K562 (cell line): ENCODE measurements around the gene IGSF10. TPM values are rescaled to one million over a fixed set of nuclear protein-coding genes. Genes with fewer than 3 reads are reported as not detected.

ENCODE experiments used
- ATAC-seq: fragments of 200-7000 bp; cut with Tn5 transposase; 3 replicates; pipeline ENCODE4 v1.9.1; 2020; ENCODE audit warnings: moderate library complexity
- BruUV-seq: library from RNA; stranded (reverse); fragments of 400-500 nt; replicated peaks from 2 replicates; lab custom pipeline; 2021; lab: Mats Ljungman, UMichigan
- CTCF ChIA-PET: fragments of 300-600 bp; formaldehyde crosslinking; extraction: SDS; loops from one replicate; lab custom pipeline; 2021; ENCODE audit warnings: low intra/inter-chr PET ratio; lab: Yijun Ruan, JAX
- POLR2A ChIA-PET: fragments of 300-600, 350-650 bp; sonication (Branson Sonifier 250); formaldehyde crosslinking; extraction: SDS; loops from one replicate; lab custom pipeline; 2021; ENCODE audit warnings: antibody characterized with exemption, inconsistent platforms; lab: Yijun Ruan, JAX
- DNase-seq, 4 experiments: peaks; one replicate each; pipeline versions ENCODE4 v3.0.0 to v3.0.0-alpha.2; 2011 to 2018; ENCODE audit warnings: low spot score in 3 of 4, mixed read lengths in 3 of 4; ENCODE audit errors: extremely low read depth in 1 of 4
- FAIRE-seq: peaks from 2 replicates; lab custom pipeline; 2011; peaks lifted over from hg19 to GRCh38; lab: Jason Lieb, UNC
- H2AFZ ChIP-seq: 2 replicates; pipeline ENCODE4 v1.6.0; 2011; ENCODE audit warnings: low read depth, low read length, control low read depth, inconsistent platforms
- H3K27ac ChIP-seq: fragments of 200-600 bp; 3 replicates; pipeline ENCODE4 v1.8.0; 2011; ENCODE audit warnings: low read depth, mild to moderate bottlenecking, control low read depth, inconsistent platforms, low read length, moderate library complexity, mixed read lengths; ENCODE audit errors: extremely low read depth
- H3K27me3 ChIP-seq, 2 experiments: fragments of 300-600 bp in 1 of 2; 2 replicates in 1 of 2; 3 replicates in 1 of 2; pipeline versions ENCODE4 v1.6.0 to v1.8.0; 2011; ENCODE audit warnings: inconsistent platforms in 2 of 2, low read length in 2 of 2, mild to moderate bottlenecking in 1 of 2, mixed read lengths in 1 of 2, moderate library complexity in 1 of 2; ENCODE audit not compliant: control insufficient read depth in 2 of 2, insufficient read depth in 2 of 2
- H3K36me3 ChIP-seq: fragments of 300-600 bp; 3 replicates; pipeline ENCODE4 v1.8.0; 2011; ENCODE audit warnings: mild to moderate bottlenecking, low read length, inconsistent platforms; ENCODE audit not compliant: control insufficient read depth, insufficient read depth
- H3K4me1 ChIP-seq, 2 experiments: fragments of 200-600 bp in 1 of 2; replicated peaks in 1 of 2; 2 replicates in 1 of 2; 3 replicates in 1 of 2; pipeline versions ENCODE4 v1.5.1 to v1.8.0; 2011; ENCODE audit warnings: inconsistent platforms in 2 of 2, low read length in 2 of 2, mild to moderate bottlenecking in 1 of 2, mixed read lengths in 1 of 2, moderate library complexity in 1 of 2; ENCODE audit not compliant: control insufficient read depth in 2 of 2, insufficient read depth in 2 of 2
- H3K4me2 ChIP-seq: 2 replicates; pipeline ENCODE4 v1.6.1; 2011; ENCODE audit warnings: low read length, control low read depth, inconsistent platforms, mixed read lengths; ENCODE audit not compliant: insufficient read depth
- H3K4me3 ChIP-seq: fragments of 200-600 bp; sonication (generic), shearing (Covaris generic); 2 replicates; pipeline ENCODE4 v1.5.1; 2016; ENCODE audit warnings: control low read depth, inconsistent platforms
- H3K79me2 ChIP-seq: fragments of 200-600 bp; 3 replicates; pipeline ENCODE4 v1.8.0; 2011; ENCODE audit warnings: low read length, inconsistent platforms; ENCODE audit not compliant: control insufficient read depth, insufficient read depth
- H3K9ac ChIP-seq, 2 experiments: 2 replicates each; pipeline versions ENCODE4 v1.6.0 to v1.6.1; 2011; ENCODE audit warnings: low read depth in 2 of 2, low read length in 2 of 2, control low read depth in 1 of 2, inconsistent platforms in 1 of 2, mild to moderate bottlenecking in 1 of 2, mixed read lengths in 1 of 2; ENCODE audit not compliant: insufficient read depth in 1 of 2
- H3K9me1 ChIP-seq: one replicate; pipeline ENCODE4 v1.6.0; 2011; ENCODE audit warnings: inconsistent platforms, mild to moderate bottlenecking, low read length, moderate library complexity; ENCODE audit not compliant: control insufficient read depth, insufficient read depth
- H3K9me3 ChIP-seq: replicated peaks from 2 replicates; pipeline ENCODE4 v1.5.1; 2011; ENCODE audit warnings: low read depth, low read length, inconsistent platforms; ENCODE audit not compliant: control insufficient read depth, insufficient read depth
- H4K20me1 ChIP-seq: replicated peaks from 2 replicates; pipeline ENCODE4 v1.6.1; 2011; ENCODE audit warnings: low read length, inconsistent platforms, mixed read lengths; ENCODE audit not compliant: control insufficient read depth, insufficient read depth
- EGR1 ChIP-seq: fragments of 450-650 bp; conservative IDR thresholded peaks from 2 replicates; pipeline ENCODE4 v1.6.1; 2017; ENCODE audit warnings: mild to moderate bottlenecking
- NBN ChIP-seq: fragments of 450-650 bp; IDR thresholded peaks from 2 replicates; pipeline ENCODE4 v1.6.1; 2016; ENCODE audit warnings: low read depth, mild to moderate bottlenecking
- NCOA1 ChIP-seq: fragments of 450-650 bp; IDR thresholded peaks from 2 replicates; pipeline ENCODE4 v1.6.1; 2016; ENCODE audit warnings: low read depth
- RAD51 ChIP-seq: fragments of 450-650 bp; IDR thresholded peaks from 2 replicates; pipeline ENCODE4 v1.7.1; 2016; ENCODE audit warnings: low read depth, mild to moderate bottlenecking, borderline replicate concordance
- TFE3 ChIP-seq: fragments of 450-650 bp; formaldehyde crosslinking; IDR thresholded peaks from 2 replicates; pipeline ENCODE4 v1.4.0; 2020; ENCODE audit warnings: mild to moderate bottlenecking, mixed read lengths
- USF2 ChIP-seq: sonication (generic); formaldehyde crosslinking; IDR thresholded peaks from 2 replicates; pipeline ENCODE4 v1.5.0; 2020; ENCODE audit warnings: missing genetic modification reagents
- ZNF324 ChIP-seq: fragments of 250-450 bp; sonication (Bioruptor Pico); IDR thresholded peaks from 2 replicates; pipeline ENCODE4 v1.4.0; 2020; ENCODE audit warnings: mild to moderate bottlenecking
- ZNF668 ChIP-seq: fragments of 250-450 bp; sonication (Bioruptor Pico); IDR thresholded peaks from 2 replicates; pipeline ENCODE4 v1.8.0; 2022; ENCODE audit warnings: mild to moderate bottlenecking, inconsistent platforms
- WGBS: fragments of 100-300 bp; shearing (Covaris generic); methylation state at CpG from one replicate; pipeline ENCODE4 v1.1.6; 2016; ENCODE audit warnings: low coverage, mixed read lengths; ENCODE audit not compliant: insufficient coverage; ENCODE audit errors: missing lambda C conversion rate; 5-methylcytosine and 5-hydroxymethylcytosine counted together
- in situ Hi-C: fragments of 300-500 bp; cut with MboI; formaldehyde crosslinking; loops from 4 replicates; pipeline ENCODE4 v1.15.0; 2018; ENCODE audit warnings: inconsistent platforms, mixed read lengths
- intact Hi-C: fragments of 100-400 bp; cut with micrococcal nuclease; formaldehyde crosslinking; loops from 2 replicates; pipeline ENCODE4 v1.14.2; 2022
- polyA plus RNA-seq, 8 experiments: library from polyadenylated mRNA; depleted of rRNA in 4 of 8; stranded (reverse) in 5 of 8; unstranded in 3 of 8; fragments of >200 nt; fragmentation: Nextera tagmentation in 2 of 8; fragmentation: Illumina TruSeq in 1 of 8; extraction: Ambion mirVana in 2 of 8; extraction: Trizol in 1 of 8; gene quantifications; 2 replicates each; pipeline versions ENCODE4 v1.2.1 to v1.2.3, GENCODE V29; 2011 to 2014; ENCODE audit warnings: inconsistent platforms in 1 of 8, missing spikeins in 1 of 8
- total RNA-seq, 7 experiments: library from RNA; depleted of rRNA in 6 of 7; stranded (reverse); fragments of >200 nt in 6 of 7; fragmentation: Illumina TruSeq in 2 of 7; extraction: Trizol in 2 of 7; gene quantifications; 2 replicates each; pipeline versions ENCODE4 v1.2.1 to v1.2.3, GENCODE V29; 2011 to 2021; ENCODE audit warnings: low replicate concordance in 1 of 7

IGSF10 gene
- total and polyA plus RNA-seq, 9 of the 15 experiments (the other 6 are each of a cell fraction or from before 2014, with no cell fraction given): 0.11 to 1.2 (median 0.40) TPM

GRCh38 chr3:151419806-151420205, 41.1 kb downstream of the IGSF10 start:
- ChIA-PET CTCF (no interaction called here), POLR2A (no interaction called here)
- no peak for FAIRE-seq
- no peak overlapping the region for H3K27ac ChIP-seq
- H3K9me1 ChIP-seq: no peaks in the 10 kb centered on the region
- H3K4me1 ChIP-seq: no peaks in the 10 kb centered on the region
- no TSS peak for BruUV-seq
- H3K79me2 ChIP-seq: no peaks in the 10 kb centered on the region
- TF ChIP-seq ZNF668 (CRISPR knock-in tag): no peak
- no peak for TF ChIP-seq NCOA1
- TF ChIP-seq ZNF324: no peak
- TF ChIP-seq RAD51: 0 out of 2 replicates have a peak, but pooled peaks have one; percentile 22
- TF ChIP-seq USF2 (CRISPR knock-in tag): peak; percentile 35; the same call in 1 of the 2 replicates
- TF ChIP-seq NBN: no peak
- TF ChIP-seq TFE3 (CRISPR knock-in tag): peak; percentile 59
- no peak for TF ChIP-seq EGR1
- no peak overlapping the region for H3K9ac ChIP-seq
- no peaks in the 10 kb centered on the region for H3K36me3 ChIP-seq
- 4% methylated on average over 6 of the region's 6 CpGs for WGBS
- H3K27me3 ChIP-seq: no peaks in the 10 kb centered on the region; a peak in 1 of 5 replicates
- H3K4me3 ChIP-seq: no peak overlapping the region
- DNase-seq: no peak
- H3K4me2 ChIP-seq: no peak overlapping the region
- H2AFZ ChIP-seq: peak overlapping the region; percentile 53; the same call in 1 of the 2 replicates
- in situ Hi-C loops (no loop called here), intact Hi-C loops (no loop called here)
- no peaks in the 10 kb centered on the region for H4K20me1 ChIP-seq
- ATAC-seq: no peak
- H3K9me3 ChIP-seq: no peaks in the 10 kb centered on the region
